ENCODE measurements around the gene FATE1.

The FATE1 gene

DNA sequence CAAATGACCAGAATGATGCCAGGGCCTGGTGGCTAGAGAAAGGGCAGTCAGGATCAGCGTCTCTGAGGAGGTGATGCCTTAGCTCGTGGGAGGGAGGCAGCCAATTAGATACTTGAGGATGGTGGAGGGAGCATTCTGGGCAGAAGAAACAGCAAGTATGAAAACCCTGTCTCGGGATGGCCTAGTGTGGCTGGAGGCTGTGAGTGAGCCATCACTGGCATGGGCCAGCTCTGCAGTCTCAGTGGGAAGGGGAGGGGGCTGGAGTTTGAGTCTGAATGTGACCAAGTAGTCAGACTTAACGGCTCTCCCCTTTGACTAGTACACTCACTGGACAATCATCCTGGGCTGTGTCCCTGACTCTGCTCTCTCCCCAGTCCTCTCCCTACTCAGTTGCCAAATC, 25.8 kb downstream of the FATE1 start:
- no peak for ATAC-seq (replicated peaks)
- no peak for DNase-seq
- H3K4me3 Mint-ChIP-seq = no peak overlapping the region
- H3K27ac Mint-ChIP-seq = no peak overlapping the region
- H3K4me1 Mint-ChIP-seq (ENCODE audit: low read depth in 2 of 2) = no peaks in the 10 kb centered on the region
- H3K36me3 Mint-ChIP-seq (ENCODE audit: insufficient read depth) = no peaks in the 10 kb centered on the region
- peaks cover 0 to 9% of the 10 kb centered on the region in 2 donors for H3K27me3 Mint-ChIP-seq
- no peaks in the 10 kb centered on the region for H3K9me3 Mint-ChIP-seq

DNA sequence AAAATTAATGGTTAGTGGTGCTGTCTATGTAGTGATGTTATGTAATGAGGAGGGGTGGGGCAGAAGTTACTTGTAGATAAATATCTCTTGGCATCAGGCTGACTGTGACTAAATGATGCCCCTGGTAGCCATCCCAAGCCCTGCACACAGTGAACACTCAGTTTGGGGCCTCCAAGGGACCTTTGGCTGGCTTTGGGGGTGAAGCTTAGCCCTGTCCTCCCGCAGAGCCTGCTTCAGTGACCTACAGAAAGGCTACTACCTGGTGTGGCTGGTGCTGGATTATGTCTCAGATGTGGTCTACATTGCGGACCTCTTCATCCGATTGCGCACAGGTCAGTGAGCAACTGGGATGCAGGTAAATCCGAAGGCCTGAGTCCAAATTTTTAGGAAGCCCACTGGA, 26.5 kb downstream of the FATE1 start:
- no peaks in the 10 kb centered on the region for H3K4me1 Mint-ChIP-seq (ENCODE audit: low read depth in 2 of 2)
- DNase-seq (no peak), ATAC-seq (replicated peaks) (no peak)
- H3K4me3 Mint-ChIP-seq = no peak overlapping the region
- H3K27ac Mint-ChIP-seq = no peak overlapping the region
- H3K27me3 Mint-ChIP-seq = peaks cover 0 to 5% of the 10 kb centered on the region in 2 donors
- no peaks in the 10 kb centered on the region for H3K9me3 Mint-ChIP-seq
- no peaks in the 10 kb centered on the region for H3K36me3 Mint-ChIP-seq (ENCODE audit: insufficient read depth)

GRCh38 chrX:151743651-151744470, 28.0 kb downstream of the FATE1 start:
- Mint-ChIP-seq H3K27me3 (no peaks in the 10 kb centered on the region), H3K9me3 (no peaks in the 10 kb centered on the region), H3K4me1 (ENCODE audit: low read depth in 2 of 2) (no peaks in the 10 kb centered on the region), H3K4me3 (no peak overlapping the region), H3K27ac (no peak overlapping the region), H3K36me3 (ENCODE audit: insufficient read depth) (no peaks in the 10 kb centered on the region)
- ATAC-seq (replicated peaks) = no peak
- DNase-seq = no peak

DNA sequence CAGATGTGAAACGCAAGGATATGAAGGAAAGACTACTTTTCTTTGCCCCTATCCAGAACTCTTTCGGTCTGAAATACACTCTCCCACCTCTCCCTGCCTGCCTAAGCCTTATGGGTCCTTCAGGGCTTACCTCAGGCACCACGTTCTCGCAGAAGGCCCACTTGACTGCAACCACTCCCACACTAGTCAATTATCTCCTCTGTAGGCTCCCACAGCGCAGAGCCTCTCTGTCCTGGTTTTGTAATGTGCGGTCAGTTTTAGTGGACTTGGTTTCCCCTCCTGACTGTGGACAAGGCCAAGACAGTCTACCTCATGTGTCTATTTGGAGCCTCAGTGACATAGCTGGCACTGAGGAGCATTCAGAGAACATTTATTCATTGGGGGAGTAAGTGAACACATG, 29.8 kb downstream of the FATE1 start:
- Mint-ChIP-seq H3K4me1 (ENCODE audit: low read depth in 2 of 2) (no peaks in the 10 kb centered on the region), H3K4me3 (no peak overlapping the region), H3K27ac (no peak overlapping the region), H3K36me3 (ENCODE audit: insufficient read depth) (no peaks in the 10 kb centered on the region), H3K27me3 (peaks cover under 1 to 3% of the 10 kb centered on the region in 2 donors), H3K9me3 (no peaks in the 10 kb centered on the region)
- no peak for DNase-seq
- no peak for ATAC-seq (replicated peaks)

DNA sequence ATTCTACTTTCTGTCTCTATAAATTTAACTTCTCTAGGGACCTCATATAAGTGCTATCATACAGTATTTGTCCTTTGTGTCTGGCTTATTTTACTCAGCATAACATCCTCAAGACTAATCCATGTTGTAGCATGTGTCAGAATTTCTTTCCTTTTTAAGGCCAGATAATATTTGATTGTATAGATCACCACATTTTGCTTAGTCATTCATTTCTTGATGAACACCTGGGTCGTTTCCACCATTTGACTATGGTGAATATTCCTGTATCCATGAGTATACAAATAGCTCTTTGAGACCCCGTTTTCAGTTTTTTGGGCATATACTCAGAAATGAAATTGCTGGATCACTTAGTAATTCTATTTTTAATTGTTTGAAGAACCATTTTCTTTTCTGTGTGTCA, 30.7 kb downstream of the FATE1 start:
- no peaks in the 10 kb centered on the region for H3K9me3 Mint-ChIP-seq
- H3K4me3 Mint-ChIP-seq = no peak overlapping the region
- no peaks in the 10 kb centered on the region for H3K36me3 Mint-ChIP-seq (ENCODE audit: insufficient read depth)
- no peak overlapping the region for H3K27ac Mint-ChIP-seq
- H3K4me1 Mint-ChIP-seq (ENCODE audit: low read depth in 2 of 2) = no peaks in the 10 kb centered on the region
- ATAC-seq (replicated peaks) (no peak), DNase-seq (no peak)
- H3K27me3 Mint-ChIP-seq = peaks cover 9 to 12% of the 10 kb centered on the region in 2 donors

DNA sequence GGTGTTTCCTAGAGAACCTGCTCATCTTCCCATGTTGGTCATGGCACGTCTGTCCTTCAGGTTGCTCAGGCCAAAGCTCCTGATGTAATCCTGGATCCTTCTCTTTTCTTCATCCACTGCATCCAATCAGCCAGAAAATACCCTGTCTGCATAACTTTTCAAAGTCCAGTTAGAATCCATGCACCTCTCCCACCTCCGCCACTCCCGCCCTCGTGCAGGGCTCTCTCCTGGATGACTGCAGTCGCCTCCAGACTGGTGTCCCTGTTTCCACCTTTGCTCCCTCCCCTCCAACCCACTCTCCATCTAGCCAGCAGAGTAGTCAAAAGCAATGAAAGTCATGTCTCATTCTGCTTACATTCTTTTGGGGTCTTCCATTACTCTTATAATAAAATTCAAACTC, 34.7 kb downstream of the FATE1 start:
- no peak overlapping the region for H3K27ac Mint-ChIP-seq
- no peak for ATAC-seq (replicated peaks)
- H3K27me3 Mint-ChIP-seq = peaks cover 16 to 22% of the 10 kb centered on the region in 2 donors
- no peak for DNase-seq
- H3K4me3 Mint-ChIP-seq = no peak overlapping the region
- no peaks in the 10 kb centered on the region for H3K9me3 Mint-ChIP-seq
- no peaks in the 10 kb centered on the region for H3K4me1 Mint-ChIP-seq (ENCODE audit: low read depth in 2 of 2)
- no peaks in the 10 kb centered on the region for H3K36me3 Mint-ChIP-seq (ENCODE audit: insufficient read depth)

DNA sequence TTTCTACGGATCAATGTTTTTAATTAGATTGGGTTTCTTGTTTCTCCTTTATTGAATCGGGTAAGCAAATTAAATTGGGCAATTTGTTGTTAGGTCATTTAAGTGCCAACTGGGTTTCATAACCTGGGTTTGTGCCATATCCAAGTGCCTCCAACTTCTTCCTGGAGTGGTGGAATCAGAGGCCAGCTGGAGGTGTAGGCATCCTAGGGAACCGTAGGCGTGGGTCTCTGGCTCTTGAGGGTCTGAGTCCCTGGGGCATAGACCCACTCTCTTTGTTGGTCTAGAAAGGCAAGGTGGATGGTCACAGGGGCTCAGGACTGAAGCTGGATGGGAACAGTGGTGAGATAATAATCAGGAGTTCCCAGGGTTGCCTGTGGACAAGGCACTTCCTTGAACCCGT, 37.0 kb downstream of the FATE1 start:
- DNase-seq (no peak), ATAC-seq (replicated peaks) (no peak)
- H3K36me3 Mint-ChIP-seq (ENCODE audit: insufficient read depth) = no peaks in the 10 kb centered on the region
- H3K27ac Mint-ChIP-seq = no peak overlapping the region
- no peak overlapping the region for H3K4me3 Mint-ChIP-seq
- H3K4me1 Mint-ChIP-seq (ENCODE audit: low read depth in 2 of 2) = no peaks in the 10 kb centered on the region
- peaks cover 16 to 34% of the 10 kb centered on the region in 2 donors for H3K27me3 Mint-ChIP-seq
- no peaks in the 10 kb centered on the region for H3K9me3 Mint-ChIP-seq

GRCh38 chrX:151753313-151754046, 37.6 kb downstream of the FATE1 start:
- H3K27me3 Mint-ChIP-seq = peaks cover 16 to 34% of the 10 kb centered on the region in 2 donors
- no peak overlapping the region for H3K4me3 Mint-ChIP-seq
- DNase-seq = no peak
- no peaks in the 10 kb centered on the region for H3K4me1 Mint-ChIP-seq (ENCODE audit: low read depth in 2 of 2)
- ATAC-seq (replicated peaks) = no peak
- H3K36me3 Mint-ChIP-seq (ENCODE audit: insufficient read depth) = no peaks in the 10 kb centered on the region
- H3K9me3 Mint-ChIP-seq = no peaks in the 10 kb centered on the region
- H3K27ac Mint-ChIP-seq = no peak overlapping the region

DNA sequence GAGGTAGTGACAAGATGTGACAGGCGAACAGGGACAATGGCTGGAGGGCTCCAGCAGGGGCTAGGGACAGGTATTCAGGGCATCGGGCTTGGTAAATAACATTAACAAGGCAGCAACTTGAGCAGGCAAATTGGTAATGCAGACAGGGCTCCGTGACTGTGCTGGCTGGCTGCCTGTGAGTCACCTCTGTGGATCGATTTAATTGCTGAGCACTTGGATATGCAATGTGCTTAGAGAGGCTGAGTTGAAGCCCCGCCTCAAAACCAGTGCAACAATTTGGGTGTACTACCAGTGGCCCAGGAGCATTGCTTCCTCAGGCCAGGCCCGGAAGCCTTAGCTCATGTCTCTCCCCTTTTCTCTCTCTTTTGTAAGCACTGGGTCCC, 38.2 kb downstream of the FATE1 start:
- Mint-ChIP-seq H3K4me1 (ENCODE audit: low read depth in 2 of 2) (no peaks in the 10 kb centered on the region), H3K36me3 (ENCODE audit: insufficient read depth) (no peaks in the 10 kb centered on the region), H3K27ac (no peak overlapping the region), H3K9me3 (no peaks in the 10 kb centered on the region), H3K4me3 (no peak overlapping the region), H3K27me3 (peaks cover 16 to 34% of the 10 kb centered on the region in 2 donors)
- ATAC-seq (replicated peaks) (no peak), DNase-seq (no peak)

GRCh38 chrX:151754641-151755215, 38.9 kb downstream of the FATE1 start:
- no peaks in the 10 kb centered on the region for H3K36me3 Mint-ChIP-seq (ENCODE audit: insufficient read depth)
- peaks cover 16 to 34% of the 10 kb centered on the region in 2 donors for H3K27me3 Mint-ChIP-seq
- no peak overlapping the region for H3K4me3 Mint-ChIP-seq
- H3K27ac Mint-ChIP-seq = no peak overlapping the region
- ATAC-seq (replicated peaks) (no peak), DNase-seq (no peak)
- H3K9me3 Mint-ChIP-seq = no peaks in the 10 kb centered on the region
- H3K4me1 Mint-ChIP-seq (ENCODE audit: low read depth in 2 of 2) = no peaks in the 10 kb centered on the region

- peaks cover 0 to 1% of the 10 kb centered on the region in 2 donors for H3K4me1 Mint-ChIP-seq (ENCODE audit: low read depth in 2 of 2)
- H3K9me3 Mint-ChIP-seq = no peaks in the 10 kb centered on the region
- no peak overlapping the region for H3K27ac Mint-ChIP-seq
- ATAC-seq (replicated peaks) (no peak), DNase-seq (no peak)
- H3K36me3 Mint-ChIP-seq (ENCODE audit: insufficient read depth) = no peaks in the 10 kb centered on the region
- no peak overlapping the region for H3K4me3 Mint-ChIP-seq
- H3K27me3 Mint-ChIP-seq = peaks cover 4 to 18% of the 10 kb centered on the region in 2 donors
Measured at GRCh38 chrX:151759041-151759708, 43.3 kb downstream of the FATE1 start.

GRCh38 chrX:151762802-151763201, 47.0 kb downstream of the FATE1 start:
- no peak overlapping the region for H3K4me3 Mint-ChIP-seq
- peaks cover 0 to 1% of the 10 kb centered on the region in 2 donors for H3K4me1 Mint-ChIP-seq (ENCODE audit: low read depth in 2 of 2)
- DNase-seq (no peak), ATAC-seq (replicated peaks) (no peak)
- H3K27ac Mint-ChIP-seq = no peak overlapping the region
- H3K27me3 Mint-ChIP-seq = peaks cover 15% of the 10 kb centered on the region in 2 donors
- H3K36me3 Mint-ChIP-seq (ENCODE audit: insufficient read depth) = no peaks in the 10 kb centered on the region
- H3K9me3 Mint-ChIP-seq = no peaks in the 10 kb centered on the region

- Mint-ChIP-seq H3K27ac (no peak overlapping the region), H3K4me3 (no peak overlapping the region), H3K36me3 (ENCODE audit: insufficient read depth) (no peaks in the 10 kb centered on the region)
Measured at GRCh38 chrX:151763711-151764110, 47.9 kb downstream of the FATE1 start.

More at GRCh38 chrX:151763711-151764110, 47.9 kb downstream of the FATE1 start:
- no peak for DNase-seq
- Mint-ChIP-seq H3K4me1 (ENCODE audit: low read depth in 2 of 2) (peaks cover 0 to 1% of the 10 kb centered on the region in 2 donors), H3K27me3 (peaks cover 15 to 17% of the 10 kb centered on the region in 2 donors), H3K9me3 (no peaks in the 10 kb centered on the region)
- ATAC-seq (replicated peaks) = no peak
